Measurements from ENCODE around the gene CPT1B. TPM values are rescaled to one million over a fixed set of nuclear protein-coding genes. Genes with fewer than 3 reads are reported as not detected.

CPT1B gene
- total RNA-seq, 4 donors from 2014 or later: 34.2 to 111 (median 37.6) TPM

DNA sequence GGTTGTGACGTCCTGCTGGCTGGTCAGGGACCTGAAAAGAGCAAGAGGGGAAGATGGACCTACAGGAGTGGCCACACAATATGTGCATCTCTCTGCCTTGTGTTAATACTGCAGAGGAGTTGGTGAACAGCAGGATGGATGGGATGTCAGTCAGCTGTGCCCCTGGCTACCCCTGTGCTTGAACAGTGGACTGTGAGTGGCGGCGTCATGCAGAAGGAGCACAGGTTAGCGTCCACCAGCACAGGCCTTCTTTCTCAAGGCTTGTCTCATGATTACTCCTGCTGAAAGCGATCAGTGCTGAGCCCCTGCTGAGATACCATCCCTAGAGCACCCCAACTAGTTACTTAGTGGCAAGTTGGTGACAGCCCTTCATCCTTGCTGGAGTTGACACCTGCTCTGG lies 8.2 kb upstream of the CPT1B start:
- H3K36me3 ChIP-seq: no peaks in the 10 kb centered on the region
- no peak overlapping the region for H3K4me3 ChIP-seq
- H3K4me1 ChIP-seq: peaks cover 5 to 14% (median 12%) of the 10 kb centered on the region in 4 donors
- in situ Hi-C loops (cut with MboI; ENCODE audit: low pct_ligation_motif_present in 1 of 4, low pct_unique_long_range_greater_than_20kb in 1 of 4, low sequenced_read_pairs in 3 of 4): no loop called here
- H3K27me3 ChIP-seq: no peaks in the 10 kb centered on the region
- H3K9me3 ChIP-seq: no peaks in the 10 kb centered on the region
- no peak for DNase-seq
- WGBS, 2 donors (ENCODE audit: low coverage in 1 of 2): 72 to 80% methylated on average over 5 of the region's 5 CpGs
- no peak overlapping the region for H3K27ac ChIP-seq
- intact Hi-C loops (cut with DNase I; ENCODE audit: low total_unique reads): no loop called here
- TF ChIP-seq EP300 (IDR thresholded peaks at IDR 0.05; ENCODE audit: low read depth) (no peak), POLR2AphosphoS5 (IDR thresholded peaks at IDR 0.05) (no peak), POLR2A (IDR thresholded peaks at IDR 0.05) (no peak)
- TF ChIP-seq, protein P1, sequence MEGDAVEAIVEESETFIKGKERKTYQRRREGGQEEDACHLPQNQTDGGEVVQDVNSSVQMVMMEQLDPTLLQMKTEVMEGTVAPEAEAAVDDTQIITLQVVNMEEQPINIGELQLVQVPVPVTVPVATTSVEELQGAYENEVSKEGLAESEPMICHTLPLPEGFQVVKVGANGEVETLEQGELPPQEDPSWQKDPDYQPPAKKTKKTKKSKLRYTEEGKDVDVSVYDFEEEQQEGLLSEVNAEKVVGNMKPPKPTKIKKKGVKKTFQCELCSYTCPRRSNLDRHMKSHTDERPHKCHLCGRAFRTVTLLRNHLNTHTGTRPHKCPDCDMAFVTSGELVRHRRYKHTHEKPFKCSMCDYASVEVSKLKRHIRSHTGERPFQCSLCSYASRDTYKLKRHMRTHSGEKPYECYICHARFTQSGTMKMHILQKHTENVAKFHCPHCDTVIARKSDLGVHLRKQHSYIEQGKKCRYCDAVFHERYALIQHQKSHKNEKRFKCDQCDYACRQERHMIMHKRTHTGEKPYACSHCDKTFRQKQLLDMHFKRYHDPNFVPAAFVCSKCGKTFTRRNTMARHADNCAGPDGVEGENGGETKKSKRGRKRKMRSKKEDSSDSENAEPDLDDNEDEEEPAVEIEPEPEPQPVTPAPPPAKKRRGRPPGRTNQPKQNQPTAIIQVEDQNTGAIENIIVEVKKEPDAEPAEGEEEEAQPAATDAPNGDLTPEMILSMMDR (IDR thresholded peaks at IDR 0.05): no peak

DNA sequence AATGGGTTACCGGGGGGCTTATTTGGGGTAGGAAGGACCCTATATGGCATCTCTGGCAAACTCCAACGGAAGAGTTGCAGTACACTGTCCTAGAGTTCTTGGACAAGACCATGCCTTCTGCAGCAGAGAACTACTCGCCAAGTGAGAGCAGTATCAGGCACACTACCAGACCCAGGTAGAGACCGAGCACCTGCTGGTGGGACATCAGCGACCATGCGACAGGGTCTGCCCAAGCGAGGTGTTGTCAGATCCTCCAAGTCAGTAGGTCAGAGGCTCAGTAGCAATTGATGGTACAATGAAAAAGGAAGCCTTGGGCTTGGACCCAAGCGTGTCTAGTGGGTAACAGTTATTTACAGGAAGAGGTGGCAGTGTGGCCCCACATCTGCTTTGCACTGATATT lies 7.6 kb upstream of the CPT1B start:
- intact Hi-C loops (cut with DNase I; ENCODE audit: low total_unique reads) (no loop called here), in situ Hi-C loops (cut with MboI; ENCODE audit: low pct_ligation_motif_present in 1 of 4, low pct_unique_long_range_greater_than_20kb in 1 of 4, low sequenced_read_pairs in 3 of 4) (no loop called here)
- TF ChIP-seq POLR2AphosphoS5 (IDR thresholded peaks at IDR 0.05) (no peak), EP300 (IDR thresholded peaks at IDR 0.05; ENCODE audit: low read depth) (no peak), POLR2A (IDR thresholded peaks at IDR 0.05) (no peak)
- TF ChIP-seq, protein P1 (IDR thresholded peaks at IDR 0.05): no peak
- Histone ChIP-seq H3K27me3 (no peaks in the 10 kb centered on the region), H3K4me3 (no peak overlapping the region), H3K9me3 (no peaks in the 10 kb centered on the region), H3K4me1 (peaks cover 9 to 20% (median 16%) of the 10 kb centered on the region in 4 donors), H3K27ac (no peak overlapping the region), H3K36me3 (no peaks in the 10 kb centered on the region)
- WGBS, 2 donors (ENCODE audit: low coverage in 1 of 2): 80 to 94% methylated on average over 1 to 8 of the region's 8 CpGs
- no peak for DNase-seq

DNA sequence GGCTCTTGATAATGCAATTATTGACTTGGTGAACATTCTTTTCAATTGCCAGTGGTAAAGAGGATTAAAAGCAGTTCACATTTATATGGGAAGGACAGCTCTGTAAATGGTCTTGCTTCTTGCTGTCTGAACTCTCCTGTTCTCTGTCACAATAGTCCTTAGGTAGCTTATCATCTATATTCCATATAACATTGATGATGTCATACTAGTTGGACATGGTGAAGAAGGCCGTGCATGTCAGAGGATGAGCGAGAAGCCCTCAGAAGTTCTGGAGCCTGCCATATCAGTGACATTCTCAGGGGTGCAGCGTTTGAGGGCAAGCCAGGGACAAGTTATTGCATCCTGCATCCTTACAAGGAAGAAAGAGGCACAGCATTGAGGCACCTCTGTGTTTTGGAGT lies 7.0 kb upstream of the CPT1B start:
- no peak overlapping the region for H3K4me3 ChIP-seq
- TF ChIP-seq EP300 (IDR thresholded peaks at IDR 0.05; ENCODE audit: low read depth) (no peak), POLR2A (IDR thresholded peaks at IDR 0.05) (no peak), POLR2AphosphoS5 (IDR thresholded peaks at IDR 0.05) (no peak)
- TF ChIP-seq, protein P1 (IDR thresholded peaks at IDR 0.05): no peak
- DNase-seq: no peak
- no peaks in the 10 kb centered on the region for H3K36me3 ChIP-seq
- intact Hi-C loops (cut with DNase I; ENCODE audit: low total_unique reads): no loop called here
- WGBS, 2 donors (ENCODE audit: low coverage in 1 of 2): 92% methylated on average over 2 to 3 of the region's 3 CpGs
- H3K27ac ChIP-seq: no peak overlapping the region
- H3K9me3 ChIP-seq: no peaks in the 10 kb centered on the region
- H3K4me1 ChIP-seq: peaks cover 9 to 20% (median 16%) of the 10 kb centered on the region in 4 donors
- H3K27me3 ChIP-seq: no peaks in the 10 kb centered on the region
- in situ Hi-C loops (cut with MboI; ENCODE audit: low pct_ligation_motif_present in 1 of 4, low pct_unique_long_range_greater_than_20kb in 1 of 4, low sequenced_read_pairs in 3 of 4): no loop called here

DNA sequence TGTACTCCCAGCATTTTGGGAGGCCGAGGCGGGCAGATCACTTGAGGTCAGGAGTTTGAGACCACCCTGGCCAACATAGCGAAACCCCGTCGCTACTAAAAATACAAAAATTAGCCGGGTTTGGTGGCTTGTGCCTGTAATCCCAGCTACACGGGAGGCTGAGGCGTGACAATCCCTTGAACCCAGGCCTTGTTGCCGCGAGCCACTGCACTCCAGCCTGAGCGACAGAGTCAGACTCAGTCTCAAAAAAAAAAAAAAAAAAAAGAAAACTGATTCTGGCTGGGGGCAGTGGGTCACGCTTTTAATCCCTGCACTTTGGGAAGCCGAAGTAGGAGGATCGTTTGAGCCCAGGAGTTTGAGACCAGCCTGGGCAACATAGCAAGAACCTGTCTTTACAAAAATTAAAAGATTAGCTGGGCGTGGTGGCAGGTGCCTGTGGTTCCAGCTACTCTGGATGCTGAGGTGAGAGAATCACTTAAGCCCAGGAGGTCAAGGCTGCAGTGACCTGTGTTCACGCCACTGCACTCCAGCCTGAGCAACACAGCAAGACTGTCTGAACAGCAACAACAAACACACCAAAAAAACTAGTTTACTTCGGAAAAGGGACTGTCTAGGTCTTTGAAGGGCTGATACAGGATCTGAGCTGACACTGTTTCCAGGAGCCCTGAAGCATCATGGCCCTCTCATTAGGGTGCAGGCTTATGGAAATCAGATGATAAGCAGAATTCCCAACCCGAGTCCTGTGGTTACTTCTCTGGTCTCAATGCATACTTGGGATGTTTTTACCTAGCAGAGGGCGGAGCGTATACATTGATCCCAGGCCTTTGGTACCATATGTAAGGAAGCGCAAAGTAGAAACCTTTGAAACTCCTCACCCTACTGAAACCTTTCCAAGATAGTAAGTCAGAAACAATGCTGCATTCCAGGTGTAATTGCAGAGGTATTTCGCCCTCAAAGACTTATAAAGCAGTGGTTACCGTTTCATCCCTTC lies 6.2 kb upstream of the CPT1B start:
- 93 to 95% methylated on average over 8 to 23 of the region's 23 CpGs for WGBS, 2 donors (ENCODE audit: low coverage in 1 of 2)
- Histone ChIP-seq H3K4me1 (peaks cover 9 to 20% (median 16%) of the 10 kb centered on the region in 4 donors), H3K9me3 (no peaks in the 10 kb centered on the region), H3K4me3 (no peak overlapping the region), H3K27me3 (no peaks in the 10 kb centered on the region), H3K36me3 (no peaks in the 10 kb centered on the region), H3K27ac (no peak overlapping the region)
- DNase-seq: no peak
- in situ Hi-C loops (cut with MboI; ENCODE audit: low pct_ligation_motif_present in 1 of 4, low pct_unique_long_range_greater_than_20kb in 1 of 4, low sequenced_read_pairs in 3 of 4): no loop called here
- TF ChIP-seq, protein P1 (IDR thresholded peaks at IDR 0.05): no peak
- TF ChIP-seq EP300 (IDR thresholded peaks at IDR 0.05; ENCODE audit: low read depth) (no peak), POLR2A (IDR thresholded peaks at IDR 0.05) (no peak), POLR2AphosphoS5 (IDR thresholded peaks at IDR 0.05) (no peak)
- intact Hi-C loops (cut with DNase I; ENCODE audit: low total_unique reads): no loop called here
